NCI-H2029 (cell line): Measurements from ENCODE around the gene A1BG.
"Not testable (repeated sequence)": the region's sequence is repeated elsewhere in the genome, so short reads cannot be mapped to it uniquely, and the experiment has no call there.

Source experiments
- DNase-seq: peaks from one replicate; lab custom pipeline; 2025; lab: John Stamatoyannopoulos, UW

Gene A1BG

DNA sequence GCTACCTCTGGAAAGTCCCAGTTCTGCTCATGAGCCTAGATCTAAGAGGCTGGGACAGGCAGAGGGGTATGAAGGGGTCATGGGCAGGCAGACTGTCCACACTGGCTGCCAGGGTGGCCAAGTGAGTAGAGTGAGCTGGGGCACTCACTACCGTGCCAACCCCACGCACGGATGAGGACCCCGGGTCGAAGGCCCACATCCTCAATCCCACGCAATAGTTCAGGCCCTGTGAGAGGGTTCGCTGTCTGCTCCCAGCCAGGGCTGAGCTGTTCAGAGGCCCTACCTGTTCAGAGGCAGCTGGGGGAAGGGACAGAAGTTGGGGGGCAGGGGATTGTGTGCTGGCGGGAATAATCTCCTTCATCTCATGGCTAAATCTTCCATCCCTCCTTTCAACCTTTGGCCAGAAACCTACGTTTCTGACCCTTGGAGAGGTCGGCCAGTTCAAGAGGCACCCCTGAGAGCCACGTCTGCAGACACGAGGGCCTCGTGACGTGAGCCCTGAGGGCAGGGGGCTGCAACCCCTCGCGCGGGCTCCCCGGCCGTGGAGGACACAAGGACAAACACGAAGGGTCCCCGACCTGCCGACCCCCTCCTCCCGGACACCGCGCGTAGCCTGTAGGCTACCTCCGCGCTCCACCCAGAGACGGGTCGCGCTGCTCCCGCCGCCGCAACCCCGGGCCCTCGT lies 32.7 kb upstream of the A1BG start:
- DNase-seq, result no peak

- DNase-seq, result no peak
Measured at GRCh38 chr19:58385313-58385890, 32.1 kb upstream of the A1BG start.

DNA sequence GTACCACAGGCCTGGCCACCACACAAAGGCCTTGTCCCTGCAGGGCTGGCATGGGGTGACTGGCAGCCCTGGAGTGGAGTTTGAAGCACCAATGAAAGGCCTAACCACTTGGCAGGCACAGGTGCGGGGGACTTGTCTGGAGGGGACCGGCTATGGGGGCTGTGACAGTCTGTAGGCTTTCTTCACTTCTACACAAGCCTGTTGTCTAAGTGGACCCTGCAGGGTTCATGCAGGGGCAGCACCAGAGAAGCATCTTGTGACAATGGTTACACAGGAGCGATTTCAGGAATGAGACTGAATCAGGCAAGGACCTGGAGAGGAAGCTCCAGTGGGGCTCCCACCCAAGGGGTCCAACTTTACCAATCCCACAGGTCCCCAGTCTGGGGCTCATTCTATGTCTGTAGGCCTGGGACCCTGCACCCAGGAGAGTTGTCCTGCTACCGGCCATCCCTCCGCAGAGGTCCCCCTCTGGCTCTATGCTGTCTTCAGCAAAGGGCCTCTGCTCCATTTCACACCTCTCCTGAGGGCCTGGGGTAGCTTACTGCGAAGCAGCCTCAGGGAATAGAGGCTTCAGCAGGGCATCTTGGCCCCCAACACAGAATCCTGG lies 29.8 kb upstream of the A1BG start:
- DNase-seq, result no peak

DNA sequence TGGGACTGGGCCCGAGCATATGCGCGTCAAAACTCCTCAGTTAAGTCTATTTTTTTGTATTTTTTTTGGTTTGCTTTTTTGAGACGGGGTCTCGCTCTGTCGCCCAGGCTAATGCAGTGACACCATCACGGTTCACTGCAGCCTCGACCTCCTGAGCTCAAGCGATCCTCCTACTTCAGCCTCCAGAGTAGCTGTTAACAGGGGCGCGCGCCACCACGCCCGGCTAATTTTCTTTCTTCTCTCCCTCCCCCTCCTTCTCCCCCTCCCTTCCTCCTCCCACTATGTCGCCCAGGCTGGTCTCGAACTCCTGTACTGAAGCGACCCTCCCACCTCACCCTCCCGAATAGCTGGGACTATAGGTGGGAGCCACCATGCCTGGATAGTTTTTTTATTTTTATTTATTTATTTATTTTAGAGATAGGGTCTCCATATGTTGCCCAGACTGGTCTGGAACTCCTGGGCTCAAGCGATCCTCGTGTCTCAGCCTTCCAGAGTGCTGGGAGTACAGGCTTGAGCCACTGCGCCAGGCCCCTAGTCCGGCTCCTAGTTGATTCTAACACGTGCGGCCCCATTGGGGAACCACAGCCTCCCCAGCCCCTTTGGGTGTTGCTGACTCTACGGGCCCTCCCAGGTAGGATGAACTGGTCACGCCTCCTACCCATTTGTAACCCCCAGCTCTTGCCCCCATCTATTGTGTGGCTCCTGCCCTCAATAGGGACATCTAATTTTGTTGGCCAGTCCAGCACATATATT lies 28.3 kb upstream of the A1BG start:
- DNase-seq, result no peak

DNA sequence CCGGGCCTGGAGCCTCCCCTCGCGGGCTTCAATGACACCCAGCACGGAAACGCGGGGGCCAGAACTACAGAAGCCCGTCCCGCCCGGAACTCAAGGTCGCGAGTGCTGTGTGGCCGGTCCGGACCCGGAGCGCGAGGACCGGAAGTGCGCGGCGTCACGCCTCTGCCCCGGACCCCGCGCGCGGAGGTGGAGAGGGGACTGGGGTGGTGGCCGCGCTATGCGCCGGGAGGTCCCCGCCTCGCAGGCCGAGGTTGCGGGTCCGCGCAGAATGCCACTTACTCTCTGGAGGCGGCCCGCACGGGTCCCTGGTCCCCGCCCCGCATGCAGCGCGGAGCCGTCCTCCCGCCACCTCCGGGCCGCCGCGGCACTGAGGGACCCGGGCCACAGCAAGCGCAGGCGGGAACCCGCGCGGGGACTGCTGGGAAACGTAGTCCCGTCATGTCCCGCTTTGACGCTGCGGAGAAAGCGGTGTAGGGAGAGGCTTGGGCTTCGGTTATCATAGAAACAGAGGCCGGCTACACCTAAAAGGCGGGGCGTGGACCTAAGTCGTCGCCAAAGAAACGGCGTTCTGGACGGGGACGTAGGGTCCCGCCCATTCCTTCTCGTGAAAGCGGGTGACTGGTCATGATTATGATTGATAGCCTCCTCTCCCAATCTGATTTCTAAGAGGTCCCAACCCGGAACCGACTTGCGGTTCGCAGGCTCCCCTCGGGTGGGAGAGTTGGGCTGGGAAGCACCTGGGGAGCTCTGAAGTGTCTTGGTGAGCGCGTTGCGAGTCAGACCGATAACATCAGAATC lies 27.6 kb upstream of the A1BG start, which contains the start of gene ZNF837:
TSS of gene ZNF837 (minus strand) at position 369 of the 798 bp plus-strand sequence. CDS start 11,698 bp downstream, outside the sequence.
- peak; percentile 100 for DNase-seq

- DNase-seq, result no peak
Measured at GRCh38 chr19:58380037-58380661, 26.9 kb upstream of the A1BG start.

DNA sequence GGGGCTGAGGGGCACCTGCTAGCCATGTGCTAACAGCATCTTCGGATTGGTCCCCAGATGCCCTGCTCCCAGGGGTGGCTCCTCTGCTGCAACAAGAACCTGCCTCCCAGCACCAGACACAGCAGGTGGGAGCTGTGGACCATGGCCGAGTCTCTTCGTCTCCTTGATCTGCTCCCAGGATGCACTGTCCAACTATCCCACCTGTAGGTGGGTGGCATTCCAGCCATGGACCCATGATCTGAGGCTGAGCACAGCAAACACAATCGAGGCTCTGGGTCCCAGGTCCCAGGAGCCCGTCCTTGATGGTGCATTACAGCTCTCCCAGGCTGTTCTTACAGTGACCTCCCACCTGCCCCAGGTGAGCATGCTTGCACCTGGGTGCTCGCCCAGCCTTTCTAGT lies 26.0 kb upstream of the A1BG start:
- no peak for DNase-seq

GRCh38 chr19:58376724-58377123 lies 23.4 kb upstream of the A1BG start:
- not testable (repeated sequence) for DNase-seq

DNA sequence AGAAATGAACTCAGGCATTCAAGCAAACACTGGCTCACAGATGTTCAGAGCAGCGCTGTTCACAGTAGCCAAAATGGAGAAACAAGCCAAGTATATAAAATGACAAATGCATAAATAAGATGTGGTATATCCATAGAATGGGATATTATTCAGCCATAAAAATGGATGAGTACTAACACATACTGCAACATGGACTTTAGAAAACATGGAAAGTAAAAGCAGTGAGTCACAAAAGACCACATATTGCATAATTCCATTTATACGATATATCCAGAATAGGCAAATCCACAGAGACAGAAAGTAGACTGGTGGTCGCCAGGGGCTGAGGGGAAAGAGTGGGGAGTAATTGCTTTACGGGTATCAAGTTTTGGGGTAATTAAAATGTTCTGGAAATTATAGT lies 20.9 kb upstream of the A1BG start:
- no peak for DNase-seq

DNA sequence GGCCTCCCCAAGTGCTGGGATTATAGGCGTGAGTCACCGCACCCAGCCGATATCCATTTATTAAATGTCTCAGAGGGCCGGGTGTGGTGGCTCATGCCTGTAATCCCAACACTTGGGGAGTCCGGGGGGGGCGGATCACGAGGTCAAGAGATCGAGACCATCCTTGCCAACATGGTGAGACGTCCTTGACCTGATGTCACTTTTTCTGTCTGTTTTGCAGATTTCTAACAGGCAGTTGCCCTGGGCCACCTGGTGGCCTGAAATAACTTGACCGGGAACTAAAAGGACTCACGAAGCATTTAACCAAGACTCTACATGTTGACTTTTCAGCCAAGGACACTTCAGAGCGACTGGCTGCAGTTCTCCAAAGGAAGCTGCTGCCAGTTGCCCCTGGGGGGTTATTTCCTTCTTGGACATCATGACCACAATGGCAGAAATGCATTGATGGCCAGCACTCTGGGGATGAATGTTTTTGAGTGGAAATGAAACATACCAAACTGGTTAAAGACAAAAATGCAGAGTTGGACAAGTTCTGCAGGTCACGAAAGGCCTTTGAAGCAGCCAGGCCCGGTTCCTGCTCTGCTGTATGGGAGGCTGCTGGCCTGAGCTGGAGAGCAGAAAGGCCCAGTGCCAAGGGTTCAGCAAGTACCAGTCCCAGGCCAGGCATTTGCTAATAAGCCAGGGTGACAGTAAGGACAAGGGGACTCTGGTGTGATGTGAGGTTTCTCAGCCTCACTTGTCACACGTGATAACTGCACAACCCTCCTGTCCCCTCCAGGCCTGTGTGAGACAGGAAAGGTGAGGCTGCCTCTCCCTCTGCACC lies 19.2 kb upstream of the A1BG start:
- no peak for DNase-seq

DNA sequence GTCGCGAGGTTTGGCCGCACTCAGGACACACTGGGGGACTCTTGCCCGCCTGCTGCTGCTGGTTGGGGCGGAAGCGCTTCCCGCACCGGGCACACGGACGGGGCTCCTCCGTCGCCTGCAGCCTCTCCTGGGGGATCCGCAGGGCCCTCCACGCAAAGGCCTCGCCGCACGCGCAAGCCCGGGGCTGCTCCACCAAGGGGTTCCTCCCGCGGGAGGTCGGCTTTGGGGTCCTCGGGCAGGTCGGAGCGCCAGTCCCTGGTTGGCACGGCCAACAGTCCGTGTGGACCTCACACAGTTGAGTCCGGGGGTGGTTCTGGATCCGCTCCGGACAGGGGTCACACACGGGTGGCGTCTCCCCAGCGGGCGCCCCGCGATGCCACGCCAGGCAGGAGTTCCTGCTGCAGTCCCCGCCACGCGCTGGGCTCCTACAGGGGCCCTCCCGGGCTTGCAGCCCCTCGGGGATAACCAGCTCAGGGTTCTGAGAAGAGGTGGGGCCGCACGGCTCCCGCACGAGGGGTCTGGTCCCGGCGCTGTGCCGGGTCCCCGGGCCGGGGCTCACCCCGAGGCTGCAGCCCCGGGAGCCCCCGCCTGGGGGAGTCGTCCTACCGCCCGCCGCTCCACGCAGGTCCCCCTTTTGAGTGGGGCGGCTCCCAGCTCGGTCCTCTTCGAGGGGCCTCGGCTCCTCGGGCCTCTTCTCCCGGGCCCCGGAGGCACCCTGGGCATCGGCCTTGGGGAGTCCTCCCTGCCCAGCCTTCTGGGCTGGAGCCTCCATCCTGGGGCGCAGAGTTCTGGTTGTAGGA lies 15.5 kb upstream of the A1BG start:
- no peak for DNase-seq

DNA sequence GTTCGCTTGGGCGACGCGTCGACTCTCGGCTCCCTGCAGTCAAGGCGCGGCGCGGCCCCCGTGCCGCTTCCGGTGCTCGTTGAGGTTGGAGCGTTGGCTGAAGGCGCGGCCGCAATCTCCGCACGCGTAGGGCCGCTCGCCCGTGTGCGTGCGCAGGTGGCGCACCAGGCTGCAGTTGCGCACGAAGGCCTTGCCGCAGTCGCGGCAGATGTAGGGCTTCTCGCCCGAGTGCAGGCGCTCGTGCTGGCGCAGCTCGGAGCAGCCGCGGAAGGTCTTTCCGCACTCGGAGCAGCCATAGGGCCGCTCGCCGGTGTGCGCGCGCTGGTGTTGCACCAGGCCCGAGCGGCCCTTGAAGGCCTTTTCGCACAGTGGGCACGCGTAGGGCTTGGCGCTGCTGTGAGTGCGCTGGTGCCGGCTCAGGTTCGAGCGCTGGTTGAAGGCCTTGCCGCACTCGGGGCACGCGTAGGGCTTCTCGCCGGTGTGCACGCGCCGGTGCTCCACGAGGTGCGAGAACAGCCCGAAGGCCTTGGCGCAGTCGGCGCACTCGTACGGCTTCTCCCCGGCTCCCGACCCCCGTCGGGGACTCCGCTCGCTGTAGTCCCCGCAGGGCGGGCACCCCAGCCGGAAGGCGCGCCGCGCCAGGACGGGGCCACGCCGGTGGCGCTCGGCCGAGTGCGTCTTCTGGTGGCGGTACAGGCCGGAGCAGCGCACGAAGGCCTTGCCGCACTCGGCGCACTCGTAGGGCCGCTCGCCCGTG lies 14.6 kb upstream of the A1BG start:
- DNase-seq, result no peak

- no peak for DNase-seq
Measured at GRCh38 chr19:58366585-58367430, 13.5 kb upstream of the A1BG start.

GRCh38 chr19:58364146-58364545 lies 10.9 kb upstream of the A1BG start:
- no peak for DNase-seq

DNA sequence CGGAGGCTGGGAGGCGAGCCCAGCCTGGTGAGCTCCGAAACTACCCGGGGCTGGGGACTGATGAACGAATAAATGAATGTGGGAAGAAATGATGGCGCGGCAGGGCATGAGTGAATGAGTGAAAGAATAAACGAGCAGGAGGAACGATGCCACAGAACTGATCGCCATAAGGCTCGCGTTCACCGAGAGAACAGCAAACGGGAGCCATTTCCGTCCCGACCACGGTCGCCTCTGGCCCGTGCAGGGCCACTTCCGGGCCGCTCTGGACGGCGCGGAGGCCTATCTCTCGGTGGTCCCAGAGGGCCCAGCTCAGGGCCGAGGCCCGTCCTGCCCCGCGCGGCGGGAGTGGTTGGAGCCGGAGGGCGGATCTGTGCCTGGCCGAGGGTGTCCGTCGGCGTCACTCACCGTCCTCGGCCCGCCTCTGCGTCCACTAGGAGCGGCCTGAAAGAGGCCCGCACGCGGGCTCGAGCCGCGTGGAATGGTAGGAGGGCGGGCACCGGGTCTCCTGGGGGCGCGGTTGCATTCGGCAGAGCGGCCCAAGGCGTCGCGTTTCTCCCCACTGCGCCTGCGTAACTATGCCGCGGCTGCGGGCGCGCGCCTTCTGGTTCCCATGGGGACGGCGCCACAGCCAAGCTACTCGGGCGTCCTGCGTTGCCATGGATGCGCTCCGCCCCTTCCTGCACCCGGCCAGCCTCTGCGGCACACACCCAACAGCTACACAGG lies 9.1 kb upstream of the A1BG start, which contains the start of gene ZNF497:
TSS of gene ZNF497 (minus strand) at position 480 of the 723 bp plus-strand sequence. CDS start 5,116 bp downstream, outside the sequence.
- peak; percentile 96 for DNase-seq

DNA sequence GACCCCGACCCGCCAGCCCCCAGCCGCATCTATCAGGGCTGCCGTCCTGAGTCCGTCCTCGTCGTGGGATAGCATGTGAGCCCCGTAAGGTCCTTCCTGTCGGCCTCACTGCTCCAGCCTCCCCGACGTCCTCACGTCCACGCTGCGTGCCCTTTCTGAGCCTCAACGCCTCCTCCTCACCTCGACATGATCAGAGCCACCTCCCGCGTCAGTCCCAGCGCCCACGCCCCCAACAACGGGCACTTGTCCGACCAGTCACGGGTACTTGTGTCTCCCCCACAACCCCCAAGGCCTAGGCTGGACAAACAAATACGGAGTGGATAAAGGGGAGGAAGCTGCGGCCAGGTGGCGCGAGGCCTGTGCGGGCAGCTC lies 8.6 kb upstream of the A1BG start:
- DNase-seq, result peak; percentile 41

DNA sequence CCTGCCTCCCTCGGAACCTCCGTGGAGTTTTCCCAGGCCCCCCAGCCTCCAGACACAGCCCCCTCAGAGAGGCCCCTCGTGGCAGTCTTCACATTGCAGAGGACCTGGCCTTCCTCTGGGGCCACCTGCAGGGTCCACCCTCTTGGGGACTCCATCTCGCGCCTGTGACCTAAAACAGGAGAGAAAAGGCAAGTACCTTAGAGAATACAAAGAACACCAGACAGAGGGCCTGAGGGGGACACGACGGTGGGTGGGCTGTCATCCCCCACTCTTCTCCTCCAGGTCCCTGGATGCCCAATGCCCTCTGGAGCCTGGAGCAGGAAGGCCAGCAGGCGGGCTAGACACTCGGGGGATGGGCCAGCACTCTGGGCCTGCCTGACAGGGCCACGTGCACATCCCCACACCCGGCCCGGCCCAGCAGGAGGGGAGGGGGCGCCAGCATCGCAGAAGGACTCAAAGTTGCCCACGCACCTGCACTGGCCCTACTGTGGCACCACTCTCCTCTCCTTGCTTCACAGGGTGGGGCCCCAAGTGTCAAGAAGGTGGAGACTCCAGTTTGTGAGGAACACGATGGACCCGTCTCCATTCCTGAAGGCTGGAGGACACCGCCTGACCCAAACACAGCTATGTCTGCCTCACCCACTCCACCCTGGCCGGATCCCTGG lies 4.3 kb upstream of the A1BG start:
- no peak for DNase-seq
